Stimulated activated CD4-positive, alpha-beta T cell treated with anti-CD3 and anti-CD28 coated beads, Interleukin-1b, Interleukin-23, amount 100 ng/mL, for 24 hours (primary cell): ENCODE results near the gene AP3D1.
"Not testable (repeated sequence)": the region's sequence is repeated elsewhere in the genome, so short reads cannot be mapped to it uniquely, and the experiment has no call there.

Experiments
- DNase-seq, 4 experiments: peaks; one replicate each; pipeline ENCODE4 v3.0.0-alpha.2; 2020; ENCODE audit warnings: low read depth in 4 of 4, low spot score in 1 of 4

AP3D1 gene

GRCh38 chr19:2129892-2130770 is 21.2 kb downstream of the AP3D1 start:
- no peak for DNase-seq

DNA sequence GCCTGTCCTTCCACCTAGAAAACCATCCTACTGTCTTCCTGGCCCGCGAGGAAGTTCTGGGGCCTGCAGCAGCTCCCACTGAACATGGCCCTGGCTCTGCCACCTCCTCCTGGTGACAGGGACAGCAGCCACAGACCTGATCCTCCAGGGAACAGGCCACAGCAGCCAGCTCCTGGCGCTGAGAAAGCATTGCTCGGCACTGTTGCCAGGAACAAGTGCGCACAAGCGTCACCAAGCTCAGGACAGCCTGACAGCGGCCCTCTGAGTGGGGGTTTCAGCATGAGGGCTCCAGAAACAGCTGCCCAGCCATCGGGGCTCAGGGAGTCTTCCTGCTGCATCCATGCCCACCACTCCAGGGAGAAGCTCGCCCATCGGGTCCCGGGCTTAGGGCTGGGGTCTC is 21.9 kb downstream of the AP3D1 start:
- no peak for DNase-seq

DNA sequence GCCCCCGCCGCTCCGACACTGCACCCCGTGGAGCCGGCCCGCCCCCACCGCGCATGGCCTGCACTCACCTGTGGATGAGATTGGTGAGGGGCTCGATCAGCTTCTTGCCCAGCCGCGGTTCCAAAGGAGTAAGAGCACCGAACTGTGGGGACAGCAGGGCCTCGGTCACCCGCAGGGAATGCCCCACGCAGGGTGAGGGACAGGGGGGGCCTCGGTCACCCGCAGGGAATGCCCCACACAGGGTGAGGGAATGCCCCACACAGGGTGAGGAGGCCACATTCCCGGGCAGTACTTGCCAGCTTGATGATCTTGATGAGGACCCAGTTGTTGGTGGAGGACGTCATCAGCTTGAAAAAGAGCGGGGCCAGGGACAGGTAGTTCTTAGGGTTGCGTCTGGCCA is 22.3 kb downstream of the AP3D1 start:
- no peak for DNase-seq

GRCh38 chr19:2128252-2128651 is 23.1 kb downstream of the AP3D1 start:
- DNase-seq, result not testable (repeated sequence)

DNA sequence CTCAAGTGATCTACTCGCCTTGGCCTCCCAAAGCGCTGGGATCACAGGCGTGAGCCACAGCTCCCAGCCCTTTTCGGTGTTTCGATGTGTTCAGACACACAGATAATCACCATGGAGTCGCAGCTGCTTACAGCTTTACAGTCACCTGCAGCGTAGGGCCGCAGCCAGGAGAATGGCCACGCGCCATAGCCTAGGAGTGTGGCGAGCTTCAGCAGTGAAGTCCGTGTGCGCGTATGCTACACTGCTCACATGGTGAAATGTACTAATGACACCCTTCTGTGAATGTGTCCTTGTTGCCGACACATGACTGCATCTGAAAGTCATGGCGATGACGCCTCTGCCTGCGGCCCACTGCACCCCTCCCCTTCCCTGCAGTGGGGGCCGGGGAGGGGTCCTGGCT is 23.6 kb downstream of the AP3D1 start:
- DNase-seq, result no peak

DNA sequence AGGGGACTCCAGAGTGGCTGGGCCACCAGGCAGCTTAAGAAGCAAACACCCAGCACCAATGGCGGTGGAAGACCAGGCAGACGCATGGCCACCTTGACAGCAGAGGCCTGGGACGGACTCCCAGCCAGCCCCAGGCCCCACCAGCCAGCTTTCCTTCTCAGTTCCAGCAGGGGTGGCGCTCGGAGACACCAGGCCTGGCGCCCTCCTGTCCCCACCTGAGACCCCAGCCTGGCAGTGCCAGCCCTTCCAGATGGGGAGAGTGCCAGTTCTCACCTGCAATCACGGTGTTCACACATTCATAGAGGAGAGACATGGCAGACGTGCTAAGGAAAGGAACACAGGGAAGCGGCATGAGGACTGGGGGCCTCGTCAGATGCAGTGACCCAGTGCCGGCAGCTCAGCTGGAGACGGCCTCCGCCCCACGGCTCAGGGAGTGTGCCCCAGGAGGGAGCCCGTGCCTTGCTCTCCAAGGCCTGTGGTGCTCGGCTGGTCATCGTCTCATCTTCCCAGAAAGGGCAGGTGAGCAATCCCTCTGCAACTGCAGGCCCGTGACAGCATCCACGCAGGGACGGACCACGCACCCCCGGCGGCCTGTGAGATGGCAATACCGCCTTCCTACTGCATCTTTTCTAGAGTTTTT is 24.4 kb downstream of the AP3D1 start:
- no peak for DNase-seq

GRCh38 chr19:2123682-2124387 is 27.5 kb downstream of the AP3D1 start:
- DNase-seq, result no peak

- no peak for DNase-seq
Observed at GRCh38 chr19:2122982-2123381, 28.4 kb downstream of the AP3D1 start.

DNA sequence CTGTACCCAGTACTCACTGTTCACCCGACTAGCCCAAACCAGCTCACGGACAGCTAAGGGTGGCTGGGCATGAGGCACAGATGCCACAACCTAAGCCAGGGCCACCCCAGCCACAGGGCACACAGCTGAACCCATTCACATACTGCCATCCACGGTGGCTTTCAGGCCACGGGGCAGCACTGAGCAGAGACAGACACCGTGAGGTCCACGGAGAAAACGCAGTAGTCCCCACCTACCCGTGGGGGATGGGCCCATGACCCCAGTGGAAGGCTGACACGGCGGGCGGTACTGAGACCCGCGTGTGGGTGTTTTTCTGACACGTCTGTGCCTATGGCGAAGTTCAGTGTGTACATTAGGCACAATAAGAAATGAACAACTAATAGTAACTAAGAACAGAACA is 29.1 kb downstream of the AP3D1 start:
- no peak for DNase-seq

GRCh38 chr19:2121416-2122051 is 29.8 kb downstream of the AP3D1 start:
- no peak for DNase-seq

GRCh38 chr19:2120821-2121220 is 30.5 kb downstream of the AP3D1 start:
- DNase-seq, result no peak

- DNase-seq, result no peak
Observed at GRCh38 chr19:2119921-2120785, 31.2 kb downstream of the AP3D1 start.

DNA sequence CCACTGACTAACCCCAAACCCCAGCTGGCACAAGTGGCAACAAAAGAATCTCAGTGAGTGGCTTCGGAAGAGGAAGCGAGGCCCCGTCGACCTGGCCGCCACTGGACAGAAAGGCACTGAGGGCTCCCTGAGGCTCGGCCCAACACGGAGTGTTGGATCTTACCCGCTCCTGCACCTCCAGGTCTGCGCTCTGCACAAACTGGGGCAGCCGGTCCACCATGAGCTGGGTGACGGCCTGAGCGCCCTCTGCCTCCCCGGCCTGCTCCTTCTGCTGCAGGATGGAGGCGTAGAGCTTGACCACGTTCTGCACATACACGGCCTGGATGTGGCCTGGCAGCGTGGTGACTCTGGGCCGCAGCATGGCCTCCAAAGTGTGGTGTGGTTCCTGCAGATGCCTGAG is 32.9 kb downstream of the AP3D1 start:
- DNase-seq, result no peak

GRCh38 chr19:2117215-2117960 is 34.0 kb downstream of the AP3D1 start:
- no peak for DNase-seq

- DNase-seq, result no peak
Observed at GRCh38 chr19:2116507-2116906, 34.9 kb downstream of the AP3D1 start.

- no peak for DNase-seq
Observed at GRCh38 chr19:2115911-2116426, 35.4 kb downstream of the AP3D1 start.

DNA sequence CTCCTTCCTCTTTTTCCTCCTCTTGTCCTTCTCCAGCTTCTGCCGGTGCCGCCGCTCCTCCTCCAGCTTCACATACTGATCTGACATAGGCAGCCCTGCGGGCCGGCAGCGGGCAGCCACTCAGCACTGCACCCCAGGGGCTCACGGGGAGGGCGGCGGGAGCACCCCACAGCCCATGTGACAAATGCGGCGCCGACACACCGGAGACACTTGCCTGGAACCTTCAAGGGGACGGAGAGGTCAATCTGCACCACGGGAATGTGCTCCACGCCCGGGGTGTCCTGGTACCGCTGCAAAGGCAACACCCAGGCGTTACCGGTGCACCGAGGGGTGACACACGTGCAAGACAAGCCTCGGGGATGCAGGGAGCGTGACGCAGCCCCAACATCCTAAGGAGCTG is 36.0 kb downstream of the AP3D1 start:
- no peak for DNase-seq

DNA sequence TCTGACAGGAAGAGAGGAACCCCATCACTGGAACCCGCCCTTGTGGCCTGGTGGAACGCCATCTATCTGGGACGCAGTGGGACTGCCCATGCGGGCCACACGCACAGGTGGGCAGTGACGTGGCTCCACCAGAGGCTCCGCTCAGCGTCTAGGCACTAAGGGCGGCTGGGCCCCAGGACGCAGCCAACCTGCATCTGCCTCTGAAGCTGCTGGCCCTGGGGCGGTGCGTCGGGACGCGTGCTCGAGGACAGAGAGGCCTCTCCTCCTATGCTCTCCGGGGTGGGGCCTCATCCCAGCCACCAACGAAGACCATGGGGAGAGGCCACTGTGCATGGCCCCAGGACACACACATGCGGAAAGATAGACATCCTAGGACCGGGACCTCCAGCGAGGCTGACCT is 36.5 kb downstream of the AP3D1 start:
- no peak for DNase-seq

DNA sequence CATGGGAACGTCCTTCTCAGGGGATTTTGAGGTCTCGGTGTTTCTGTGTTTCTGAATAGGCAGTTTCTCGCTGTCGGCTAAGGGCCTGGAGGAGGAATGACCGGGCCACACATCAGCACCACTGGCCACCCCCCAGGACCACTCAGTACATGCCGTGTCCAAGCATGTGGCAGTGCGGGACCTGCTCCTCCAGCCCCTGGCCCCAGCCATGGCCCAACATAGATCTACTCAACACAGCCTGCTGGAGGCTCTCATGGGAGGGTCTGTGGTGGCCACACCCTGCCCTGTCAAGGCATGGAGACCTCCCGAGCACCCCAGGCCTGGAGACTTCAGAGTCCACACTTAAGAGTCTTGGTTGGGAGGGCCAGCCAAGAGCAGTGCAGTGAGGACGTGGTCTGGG is 37.1 kb downstream of the AP3D1 start:
- DNase-seq, result no peak
